IMR-90 (cell line): ENCODE data around the gene NCLN. TPM values are rescaled to one million over a fixed set of nuclear protein-coding genes. Genes with fewer than 3 reads are reported as not detected.

Experiments
- ATAC-seq: fragments of 200-7000 bp; cut with Tn5 transposase; 2 replicates; pipeline ENCODE4 v1.9.1; 2020; ENCODE audit warnings: low read depth, mild to moderate bottlenecking, moderate library complexity
- BruUV-seq: library from RNA; stranded (reverse); fragments of 400-500 nt; replicated peaks from 2 replicates; lab custom pipeline; 2021; lab: Mats Ljungman, UMichigan
- CTCF ChIA-PET: fragments of 300-600 bp; formaldehyde crosslinking; extraction: SDS; loops from one replicate; lab custom pipeline; 2021; ENCODE audit warnings: antibody characterized with exemption; lab: Yijun Ruan, JAX
- POLR2A ChIA-PET: fragments of 300-600 bp; sonication (Branson Sonifier 250); formaldehyde crosslinking; loops from one replicate; lab custom pipeline; 2022; ENCODE audit warnings: antibody characterized with exemption; ENCODE audit not compliant: unreplicated experiment; lab: Charles Lee
- DNase-seq: peaks from one replicate; pipeline ENCODE4 v3.0.0; 2013
- H2AFZ ChIP-seq: replicated peaks from 2 replicates; pipeline ENCODE3; 2013; ENCODE audit warnings: low read length, mild to moderate bottlenecking; ENCODE audit not compliant: poor library complexity
- H2AK5ac ChIP-seq: 2 replicates; pipeline ENCODE4 v1.6.1; 2013; ENCODE audit warnings: low read depth, low read length, inconsistent platforms
- H2AK9ac ChIP-seq: replicated peaks from 2 replicates; pipeline ENCODE3; 2013; ENCODE audit warnings: mild to moderate bottlenecking, low read depth, low read length, moderate library complexity; ENCODE audit not compliant: poor library complexity
- H2BK120ac ChIP-seq: 2 replicates; pipeline ENCODE4 v1.6.1; 2013; ENCODE audit warnings: low read depth, low read length, inconsistent platforms
- H2BK15ac ChIP-seq: 3 replicates; pipeline ENCODE4 v1.6.1; 2013; ENCODE audit warnings: low read depth, low read length, inconsistent platforms
- H2BK20ac ChIP-seq: 2 replicates; pipeline ENCODE4 v1.6.1; 2013; ENCODE audit warnings: low read depth, mild to moderate bottlenecking, inconsistent platforms, low read length, moderate library complexity
- H2BK5ac ChIP-seq: 2 replicates; pipeline ENCODE4 v1.6.1; 2013; ENCODE audit warnings: mild to moderate bottlenecking, low read depth, low read length, inconsistent platforms; ENCODE audit not compliant: poor library complexity, severe bottlenecking
- H3K14ac ChIP-seq: replicated peaks from 2 replicates; pipeline ENCODE4 v1.6.1; 2013; ENCODE audit warnings: low read depth, low read length, inconsistent platforms
- H3K18ac ChIP-seq: 2 replicates; pipeline ENCODE4 v1.6.1; 2013; ENCODE audit warnings: low read depth, low read length, control low read depth
- H3K23ac ChIP-seq: 2 replicates; pipeline ENCODE4 v1.6.1; 2013; ENCODE audit warnings: low read depth, low read length, inconsistent platforms
- H3K27ac ChIP-seq: 2 replicates; pipeline ENCODE4 v1.5.1; 2013; ENCODE audit warnings: mild to moderate bottlenecking, control low read depth, low read length; ENCODE audit not compliant: insufficient read depth
- H3K27me3 ChIP-seq: 2 replicates; pipeline ENCODE4 v1.6.1; 2013; ENCODE audit warnings: low read length; ENCODE audit not compliant: control insufficient read depth, insufficient read depth
- H3K36me3 ChIP-seq: 2 replicates; pipeline ENCODE4 v1.6.1; 2013; ENCODE audit warnings: low read length, mixed read lengths; ENCODE audit not compliant: control insufficient read depth, insufficient read depth
- H3K4ac ChIP-seq: 2 replicates; pipeline ENCODE4 v1.6.1; 2013; ENCODE audit warnings: low read depth, low read length, inconsistent platforms
- H3K4me1 ChIP-seq: 2 replicates; pipeline ENCODE4 v1.6.1; 2013; ENCODE audit warnings: low read length, mixed read lengths; ENCODE audit not compliant: control insufficient read depth, insufficient read depth
- H3K4me2 ChIP-seq: 2 replicates; pipeline ENCODE4 v1.6.1; 2013; ENCODE audit warnings: low read depth, mild to moderate bottlenecking, control low read depth, low read length, moderate library complexity
- H3K4me3 ChIP-seq: 2 replicates; pipeline ENCODE4 v1.5.1; 2013; ENCODE audit warnings: low read depth, mild to moderate bottlenecking, control low read depth, low read length, moderate library complexity; ENCODE audit not compliant: insufficient read depth
- H3K56ac ChIP-seq: 2 replicates; pipeline ENCODE4 v1.6.1; 2013; ENCODE audit warnings: low read length, inconsistent platforms; ENCODE audit not compliant: insufficient read depth; ENCODE audit errors: extremely low read depth
- H3K79me1 ChIP-seq, 2 experiments: 2 replicates each; pipeline ENCODE4 v1.6.1; 2013; ENCODE audit warnings: low read length in 2 of 2, inconsistent platforms in 1 of 2, low read depth in 1 of 2
- H3K9ac ChIP-seq: 2 replicates; pipeline ENCODE4 v1.6.1; 2013; ENCODE audit warnings: low read depth, low read length, control low read depth
- H3K9me1 ChIP-seq: 2 replicates; pipeline ENCODE4 v1.6.1; 2013; ENCODE audit warnings: low read length, inconsistent platforms; ENCODE audit not compliant: insufficient read depth
- H3K9me3 ChIP-seq: 2 replicates; pipeline ENCODE4 v1.6.1; 2013; ENCODE audit warnings: low read length; ENCODE audit not compliant: control insufficient read depth, insufficient read depth
- H4K20me1 ChIP-seq: 2 replicates; pipeline ENCODE4 v1.6.1; 2013; ENCODE audit warnings: low read length, inconsistent platforms; ENCODE audit not compliant: insufficient read depth
- H4K5ac ChIP-seq: 2 replicates; pipeline ENCODE4 v1.6.1; 2013; ENCODE audit warnings: mild to moderate bottlenecking, low read depth, low read length, control low read depth
- H4K8ac ChIP-seq, 2 experiments: 2 replicates each; pipeline ENCODE4 v1.6.1; 2013; ENCODE audit warnings: low read depth in 2 of 2, low read length in 2 of 2, control low read depth in 1 of 2, inconsistent platforms in 1 of 2
- H4K91ac ChIP-seq: 2 replicates; pipeline ENCODE4 v1.6.1; 2013; ENCODE audit warnings: low read depth, low read length, inconsistent platforms; ENCODE audit not compliant: insufficient read depth
- FOS ChIP-seq: fragments of 150-350 bp; IDR thresholded peaks from 2 replicates; pipeline ENCODE4 v1.6.1; 2016; ENCODE audit warnings: low read depth, low read length
- MAFK ChIP-seq: IDR thresholded peaks from 2 replicates; pipeline ENCODE4 v1.6.1; 2012; ENCODE audit warnings: low read depth, low read length, improper control_type of control experiment
- POLR2A ChIP-seq: IDR thresholded peaks from 2 replicates; pipeline ENCODE4 v1.6.1; 2012; ENCODE audit warnings: mild to moderate bottlenecking, low read depth, low read length
- WGBS, 2 experiments: methylation state at CpG; one replicate each; pipeline versions ENCODE4 v1.1.5 to v1.1.7; 2013; ENCODE audit warnings: missing lambda C conversion rate in 2 of 2; ENCODE audit not compliant: insufficient read length in 1 of 2; ENCODE audit errors: extremely low coverage in 2 of 2; 5-methylcytosine and 5-hydroxymethylcytosine counted together
- dilution Hi-C: fragments of 300-500 bp; cut with HindIII; formaldehyde crosslinking; loops from one replicate; pipeline ENCODE4 v1.14.3; 2018; ENCODE audit warnings: low sequenced_read_pairs; ENCODE audit not compliant: unreplicated experiment
- in situ Hi-C: fragments of 300-500 bp; cut with MboI; formaldehyde crosslinking; loops from 3 replicates; pipeline ENCODE4 v1.14.3; 2019; ENCODE audit warnings: low sequenced_read_pairs, inconsistent platforms, mixed read lengths
- intact Hi-C: fragments of 100-400 bp; cut with micrococcal nuclease; formaldehyde crosslinking; loops from 2 replicates; pipeline ENCODE4 v1.10.0; 2022
- polyA plus RNA-seq, 3 experiments: library from polyadenylated mRNA; depleted of rRNA; stranded (reverse); fragments of >200 nt; gene quantifications; 2 replicates each; pipeline ENCODE4 v1.2.3, GENCODE V29; 2012; ENCODE audit warnings: low replicate concordance in 1 of 3
- total RNA-seq: library from RNA; depleted of rRNA; stranded (reverse); fragments of >200 nt; gene quantifications from 2 replicates; pipeline ENCODE4 v1.2.3, GENCODE V29; 2012
- TF ChIP-seq, protein P1 (sequence below): fragments of 150-350 bp; IDR thresholded peaks from 2 replicates; pipeline ENCODE4 v1.6.1; 2016; ENCODE audit warnings: low read depth, mild to moderate bottlenecking, low read length, moderate library complexity, borderline replicate concordance
- TF ChIP-seq, protein P2 (sequence below): fragments of 150-350 bp; IDR thresholded peaks from 2 replicates; pipeline ENCODE4 v1.6.1; 2017; ENCODE audit warnings: mild to moderate bottlenecking, antibody characterized with exemption, low read length, low read depth

The NCLN gene
- total and polyA plus RNA-seq, 2 of the 4 experiments (the other 2 are of a cell fraction): 32.8 to 90.8 TPM

DNA sequence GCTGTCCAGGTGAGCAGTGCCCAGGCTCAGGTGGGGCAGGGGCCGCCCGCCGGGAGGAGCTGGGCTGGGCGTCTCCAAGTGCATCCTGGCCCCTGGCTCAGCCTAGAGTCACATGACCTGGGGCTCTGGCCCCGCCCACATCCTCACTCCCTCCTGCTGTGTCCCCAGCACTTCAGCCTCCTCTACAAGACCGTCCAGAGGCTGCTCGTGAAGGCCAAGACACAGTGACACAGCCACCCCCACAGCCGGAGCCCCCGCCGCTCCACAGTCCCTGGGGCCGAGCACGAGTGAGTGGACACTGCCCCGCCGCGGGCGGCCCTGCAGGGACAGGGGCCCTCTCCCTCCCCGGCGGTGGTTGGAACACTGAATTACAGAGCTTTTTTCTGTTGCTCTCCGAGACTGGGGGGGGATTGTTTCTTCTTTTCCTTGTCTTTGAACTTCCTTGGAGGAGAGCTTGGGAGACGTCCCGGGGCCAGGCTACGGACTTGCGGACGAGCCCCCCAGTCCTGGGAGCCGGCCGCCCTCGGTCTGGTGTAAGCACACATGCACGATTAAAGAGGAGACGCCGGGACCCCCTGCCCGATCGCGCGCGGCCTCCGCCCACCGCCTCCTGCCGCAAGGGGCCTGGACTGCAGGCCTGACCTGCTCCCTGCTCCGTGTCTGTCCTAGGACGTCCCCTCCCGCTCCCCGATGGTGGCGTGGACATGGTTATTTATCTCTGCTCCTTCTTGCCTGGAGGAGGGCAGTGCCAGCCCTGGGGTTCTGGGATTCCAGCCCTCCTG, 21.9 kb downstream of the NCLN start:
- Histone ChIP-seq H4K5ac (no peak overlapping the region), H3K18ac (no peak overlapping the region), H2BK5ac (no peak overlapping the region), H3K9me1 (no peaks in the 10 kb centered on the region), H3K27ac (no peak overlapping the region), H3K27me3 (no peaks in the 10 kb centered on the region), H2BK20ac (no peak overlapping the region), H3K4me2 (no peak overlapping the region), H3K9me3 (no peaks in the 10 kb centered on the region), H3K4me3 (no peak overlapping the region), H4K91ac (no peak overlapping the region), H3K23ac (no peak overlapping the region), H3K56ac (no peak overlapping the region), H3K79me1 (no peaks in the 10 kb centered on the region), H4K20me1 (peaks cover 13% of the 10 kb centered on the region), H4K8ac (no peak overlapping the region), H2AFZ (no peak overlapping the region), H2AK9ac (no peak overlapping the region), H2BK120ac (no peak overlapping the region), H2BK15ac (no peak overlapping the region), H3K4me1 (no peaks in the 10 kb centered on the region), H3K36me3 (peaks cover 22% of the 10 kb centered on the region), H3K14ac (no peak overlapping the region), H3K4ac (no peak overlapping the region), H3K9ac (no peak overlapping the region), H2AK5ac (no peak overlapping the region)
- ATAC-seq (no peak), DNase-seq (no peak)
- intact Hi-C loops: no loop called here
- TF ChIP-seq, protein P1, sequence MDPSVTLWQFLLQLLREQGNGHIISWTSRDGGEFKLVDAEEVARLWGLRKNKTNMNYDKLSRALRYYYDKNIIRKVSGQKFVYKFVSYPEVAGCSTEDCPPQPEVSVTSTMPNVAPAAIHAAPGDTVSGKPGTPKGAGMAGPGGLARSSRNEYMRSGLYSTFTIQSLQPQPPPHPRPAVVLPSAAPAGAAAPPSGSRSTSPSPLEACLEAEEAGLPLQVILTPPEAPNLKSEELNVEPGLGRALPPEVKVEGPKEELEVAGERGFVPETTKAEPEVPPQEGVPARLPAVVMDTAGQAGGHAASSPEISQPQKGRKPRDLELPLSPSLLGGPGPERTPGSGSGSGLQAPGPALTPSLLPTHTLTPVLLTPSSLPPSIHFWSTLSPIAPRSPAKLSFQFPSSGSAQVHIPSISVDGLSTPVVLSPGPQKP: no peak
- no peak for TF ChIP-seq MAFK
- TF ChIP-seq POLR2A: no peak
- TF ChIP-seq FOS: no peak
- TF ChIP-seq, protein P2, sequence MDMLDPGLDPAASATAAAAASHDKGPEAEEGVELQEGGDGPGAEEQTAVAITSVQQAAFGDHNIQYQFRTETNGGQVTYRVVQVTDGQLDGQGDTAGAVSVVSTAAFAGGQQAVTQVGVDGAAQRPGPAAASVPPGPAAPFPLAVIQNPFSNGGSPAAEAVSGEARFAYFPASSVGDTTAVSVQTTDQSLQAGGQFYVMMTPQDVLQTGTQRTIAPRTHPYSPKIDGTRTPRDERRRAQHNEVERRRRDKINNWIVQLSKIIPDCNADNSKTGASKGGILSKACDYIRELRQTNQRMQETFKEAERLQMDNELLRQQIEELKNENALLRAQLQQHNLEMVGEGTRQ: peak; percentile 22; the same call in 1 of the 2 replicates
- in situ Hi-C loops: no loop called here
- dilution Hi-C loops: no loop called here
- TSS peak; percentile 74 for BruUV-seq
- whole genome bisulfite sequencing, 2 experiments: 96% methylated on average over 14 of the region's 43 CpGs; no CpG with 5 or more reads in 1 of the 2 experiments
- ChIA-PET CTCF (no interaction called here), POLR2A (no interaction called here)
